HG02981 (cell line): ENCODE results near the gene ITPR2.
"Not testable (repeated sequence)": the region's sequence is repeated elsewhere in the genome, so short reads cannot be mapped to it uniquely, and the experiment has no call there.

Source experiments
- ATAC-seq: cut with Tn5 transposase; IDR thresholded peaks from one replicate; pipeline ENCODE4 v1.9.1; 2021; ENCODE audit warnings: mild to moderate bottlenecking, moderate library complexity; ENCODE audit not compliant: unreplicated experiment

The ITPR2 gene

DNA sequence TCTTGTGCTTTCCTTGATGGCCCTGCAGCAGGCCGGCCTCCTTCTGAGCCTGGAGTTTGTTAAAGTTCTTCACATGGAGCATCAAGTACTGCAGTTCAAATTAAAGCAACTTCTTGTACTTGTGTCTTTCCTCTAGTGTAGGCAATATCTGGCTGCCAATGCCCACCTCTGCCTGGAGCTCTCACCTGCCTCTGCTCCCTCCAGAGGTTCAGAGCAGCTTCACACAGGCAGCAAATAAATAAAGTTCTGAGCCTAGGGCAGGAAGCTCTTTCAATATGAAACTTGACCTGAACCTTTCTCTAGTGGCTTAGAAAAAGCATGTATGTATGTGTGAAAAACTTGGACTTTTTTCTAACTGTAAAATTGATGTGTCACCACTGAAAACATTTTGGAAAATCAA, 65.9 kb downstream of the ITPR2 start:
- no peak for ATAC-seq

DNA sequence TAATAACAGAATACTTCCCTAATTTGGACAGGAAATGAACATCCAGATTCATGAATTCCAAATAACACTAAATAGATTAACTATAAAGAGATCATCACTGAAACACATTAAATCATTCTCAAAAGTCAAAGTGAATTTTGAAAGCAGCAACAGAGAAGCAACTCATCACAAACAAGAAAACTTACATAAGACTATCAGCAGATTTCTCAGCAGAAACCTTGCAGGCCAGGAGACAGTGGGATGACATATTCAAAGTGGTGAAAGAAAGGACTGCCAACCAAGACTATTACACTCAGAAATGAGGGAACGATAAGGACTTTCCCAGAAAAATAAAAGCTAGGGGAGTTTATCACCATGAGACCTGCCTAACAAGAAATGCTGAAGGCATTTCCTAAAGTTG, 70.8 kb downstream of the ITPR2 start:
- no peak for ATAC-seq

DNA sequence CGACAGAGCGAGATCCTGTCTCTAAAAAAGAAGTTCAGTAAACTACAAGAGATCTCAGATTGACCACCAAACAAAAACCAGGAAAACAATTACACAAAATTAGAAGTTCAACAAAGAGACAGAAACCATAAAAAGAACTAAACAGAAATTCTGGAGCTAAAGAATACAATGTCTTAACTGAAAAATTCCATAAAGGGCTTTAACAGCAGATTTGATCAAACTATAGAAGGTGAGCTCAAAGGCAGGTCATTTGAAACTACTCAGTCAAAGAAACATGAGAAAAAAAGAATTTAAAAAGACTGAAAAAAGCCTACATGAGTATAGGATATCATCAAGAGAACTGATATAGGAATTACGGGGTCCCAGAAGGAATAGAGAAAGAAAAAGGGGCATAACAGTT, 71.2 kb downstream of the ITPR2 start:
- ATAC-seq: no peak

DNA sequence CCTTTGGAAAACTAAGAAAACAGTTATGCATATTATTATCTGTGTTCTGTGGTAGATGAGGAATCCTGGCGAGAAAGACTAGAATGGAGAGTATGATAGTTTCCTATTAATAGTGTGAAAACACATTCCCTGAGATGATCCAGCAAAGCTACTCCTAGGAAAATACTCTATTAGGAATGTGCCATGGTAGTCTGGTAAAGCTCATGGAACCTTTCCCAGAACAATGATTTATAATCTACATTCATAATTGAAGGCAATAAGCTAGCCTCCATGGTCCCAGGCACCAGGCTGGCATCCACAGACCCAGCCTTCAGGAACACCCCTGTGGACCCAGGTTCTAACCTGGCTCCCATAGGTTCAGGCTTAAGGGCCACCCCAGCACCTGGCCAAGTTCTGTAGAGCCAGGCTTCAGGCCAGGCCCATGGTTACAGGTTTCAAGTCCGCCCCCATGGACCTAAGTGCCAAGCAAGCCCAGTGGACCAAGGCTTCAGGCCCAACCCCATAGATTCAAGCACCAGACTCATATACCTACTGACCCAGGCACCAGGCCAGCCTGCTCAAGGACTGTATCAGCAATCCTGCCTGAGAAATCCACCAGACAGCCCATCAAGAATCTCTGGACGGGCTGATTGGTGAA, 72.2 kb downstream of the ITPR2 start:
- no peak for ATAC-seq

DNA sequence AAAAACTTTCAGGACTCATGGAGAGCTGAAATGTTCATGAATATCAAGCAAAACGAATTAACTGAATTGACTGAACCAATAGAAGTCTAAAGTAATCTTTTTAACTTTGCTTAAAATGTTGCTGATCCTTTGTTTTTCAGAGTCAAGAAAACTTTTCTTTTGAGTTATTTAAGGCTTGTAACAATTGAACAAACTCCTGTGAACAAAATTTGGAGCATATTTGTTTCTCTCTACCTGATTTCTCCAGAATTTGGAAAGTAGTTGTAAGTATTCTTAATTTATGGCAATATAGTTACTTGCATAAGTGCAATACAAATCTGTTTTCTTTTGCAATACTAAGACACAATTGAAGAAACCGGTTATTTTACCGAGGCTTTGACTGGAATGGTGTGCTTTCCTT, 77.6 kb downstream of the ITPR2 start:
- ATAC-seq: not testable (repeated sequence)

DNA sequence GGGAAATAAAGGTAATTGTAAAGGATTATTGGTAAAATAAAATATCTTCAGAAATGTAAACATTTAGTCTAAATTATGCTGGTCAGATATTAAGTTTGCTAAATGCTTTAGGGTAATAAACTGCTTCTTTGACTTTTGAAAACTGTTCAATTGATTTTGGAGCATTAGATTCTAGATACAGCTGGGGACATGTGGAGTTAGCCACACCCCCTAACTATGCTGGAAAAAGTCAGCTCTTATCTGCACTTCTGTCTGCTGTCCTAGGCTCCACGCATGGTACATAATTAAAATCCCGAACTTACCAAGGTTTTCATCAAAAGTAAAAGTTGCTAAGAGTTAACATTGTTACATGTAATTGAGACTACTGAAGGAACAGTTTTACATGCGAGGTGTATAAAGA, 78.8 kb downstream of the ITPR2 start:
- no peak for ATAC-seq

DNA sequence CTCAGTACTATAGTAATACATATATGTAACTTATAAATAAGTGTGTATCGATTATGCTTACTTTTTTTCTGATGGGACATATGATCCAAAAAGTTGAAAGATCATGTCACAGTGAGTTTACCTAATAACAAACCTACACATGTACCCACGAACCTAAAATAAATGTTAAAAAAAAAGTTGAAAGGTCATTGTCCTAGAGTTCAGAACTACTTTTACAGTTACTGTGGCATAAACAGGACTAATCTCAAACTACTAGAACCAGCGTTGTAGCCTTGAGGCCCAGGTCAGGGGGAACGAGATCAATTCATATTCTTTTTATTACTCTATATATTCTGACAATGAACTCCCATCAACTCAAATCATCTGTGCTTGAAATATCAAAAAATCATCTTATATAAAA, 81.8 kb downstream of the ITPR2 start:
- ATAC-seq: no peak

- peak; percentile 40 for ATAC-seq
Measured at GRCh38 chr12:26750531-26751175, 82.3 kb downstream of the ITPR2 start.

DNA sequence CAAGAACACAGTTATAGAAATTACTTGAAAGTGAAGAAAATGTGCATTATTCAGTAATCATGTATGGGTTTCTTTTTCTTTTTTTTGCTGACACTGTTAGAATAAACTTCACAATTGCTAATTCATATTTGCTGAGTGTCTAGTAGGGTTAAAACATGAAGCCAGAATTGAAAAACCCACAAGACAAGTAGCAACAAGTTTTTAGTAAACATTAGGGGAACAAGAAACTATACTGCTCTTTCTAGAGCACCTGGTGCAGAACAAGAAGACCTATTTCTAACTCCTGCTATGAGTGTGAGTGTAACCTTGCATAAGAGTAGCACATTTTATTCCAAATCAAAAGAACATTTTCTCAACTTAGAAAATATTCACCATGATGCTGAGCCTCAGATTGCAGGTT, 83.2 kb downstream of the ITPR2 start:
- ATAC-seq: peak; percentile 62

- ATAC-seq: peak; percentile 45
Measured at GRCh38 chr12:26748741-26749431, 84.1 kb downstream of the ITPR2 start.

GRCh38 chr12:26748412-26748740, 84.6 kb downstream of the ITPR2 start:
- ATAC-seq: peak; percentile 17

GRCh38 chr12:26746121-26746714, 86.8 kb downstream of the ITPR2 start:
- ATAC-seq: no peak

- no peak for ATAC-seq
Measured at GRCh38 chr12:26744697-26745440, 88.1 kb downstream of the ITPR2 start.

GRCh38 chr12:26744042-26744626, 88.9 kb downstream of the ITPR2 start:
- ATAC-seq: no peak

DNA sequence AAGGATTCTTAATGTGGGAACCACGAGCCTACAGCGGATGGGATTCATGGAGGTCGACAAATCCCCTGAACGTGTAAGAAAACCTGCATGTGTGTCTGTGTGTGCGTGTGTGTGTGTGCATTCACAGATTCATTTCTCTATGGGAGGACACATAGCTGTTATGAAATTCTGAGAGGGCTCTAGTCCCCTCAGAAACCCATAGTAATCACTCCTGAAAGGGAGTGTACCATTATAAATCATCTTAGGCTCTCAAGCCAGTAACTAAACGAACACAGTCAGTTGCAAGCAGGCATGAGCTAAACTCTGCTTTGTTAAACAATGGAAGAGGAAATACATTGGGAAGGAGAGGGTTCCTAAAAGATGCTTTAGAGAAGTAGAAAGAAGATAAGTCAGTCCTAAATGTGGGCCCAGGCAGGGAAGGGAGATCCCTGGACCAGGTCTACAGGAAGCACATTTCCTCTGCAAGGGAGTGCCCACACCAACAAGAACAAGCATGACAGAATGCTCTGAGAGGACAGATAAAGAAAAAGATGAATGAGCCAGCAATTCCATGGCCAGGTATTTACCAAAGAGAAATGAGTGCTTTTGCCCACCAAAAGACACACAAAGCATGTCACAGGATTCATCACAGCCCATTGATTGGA, 91.3 kb downstream of the ITPR2 start:
- no peak for ATAC-seq

DNA sequence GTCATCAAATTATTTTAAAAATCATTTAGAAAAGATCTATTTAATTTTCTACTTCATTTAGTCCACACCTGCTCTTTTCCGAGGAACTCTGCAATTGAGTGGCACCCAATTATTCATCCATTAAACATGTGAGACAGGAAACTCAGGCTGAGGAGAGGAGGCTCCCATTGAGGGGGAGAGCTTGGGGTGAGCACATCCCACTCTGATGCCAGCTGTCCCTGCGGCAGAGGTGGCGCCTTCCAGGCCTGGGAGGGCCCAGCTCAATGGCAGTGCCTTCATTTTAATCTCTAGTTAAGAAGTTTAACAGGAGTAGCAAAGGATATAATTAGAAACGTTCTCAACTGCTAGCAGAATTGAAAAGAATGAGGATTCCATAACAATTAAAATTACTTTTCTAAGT, 92.0 kb downstream of the ITPR2 start:
- no peak for ATAC-seq

DNA sequence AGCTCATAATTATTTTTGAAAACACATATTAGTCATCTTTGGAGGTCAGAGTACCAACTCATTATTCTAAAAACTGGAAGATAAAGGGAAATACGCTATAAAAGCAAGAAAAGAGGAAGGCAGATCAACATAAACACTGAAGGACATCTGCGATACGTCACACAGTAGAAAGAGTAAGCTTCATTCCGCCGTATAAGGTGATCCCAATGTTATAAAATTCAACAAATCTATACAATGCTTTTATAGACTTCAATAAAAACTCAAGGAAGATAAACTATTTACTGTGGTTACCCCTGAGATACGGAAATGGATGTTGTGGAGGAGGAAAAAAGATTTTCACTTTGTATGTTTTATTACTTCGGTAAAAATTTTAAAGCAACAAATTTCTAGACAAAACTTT, 92.6 kb downstream of the ITPR2 start:
- no peak for ATAC-seq

DNA sequence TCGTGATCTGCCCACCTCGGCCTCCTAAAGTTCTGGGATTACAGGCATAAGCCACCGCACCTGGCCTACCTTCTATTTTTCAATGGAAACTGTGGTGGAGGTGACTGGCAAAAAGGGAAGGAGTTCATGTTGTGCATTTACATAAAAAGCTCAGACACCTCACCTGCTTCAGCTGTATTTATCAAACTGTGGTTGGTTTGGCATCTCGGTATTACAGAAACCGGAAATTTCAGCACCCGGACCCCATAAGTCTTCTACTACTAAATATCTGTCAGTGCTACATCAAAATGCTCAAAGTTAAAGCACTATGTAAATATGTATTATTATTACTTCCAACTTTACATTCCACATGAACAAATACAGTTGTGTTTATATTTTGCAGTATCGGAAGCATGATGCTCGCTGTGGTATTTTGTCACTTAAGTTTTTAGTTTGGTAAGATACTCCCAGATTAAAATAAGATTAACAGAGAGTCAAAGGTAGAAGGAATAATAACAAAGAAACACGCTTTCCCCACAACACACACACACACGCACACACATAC, 95.4 kb downstream of the ITPR2 start:
- ATAC-seq: no peak

DNA sequence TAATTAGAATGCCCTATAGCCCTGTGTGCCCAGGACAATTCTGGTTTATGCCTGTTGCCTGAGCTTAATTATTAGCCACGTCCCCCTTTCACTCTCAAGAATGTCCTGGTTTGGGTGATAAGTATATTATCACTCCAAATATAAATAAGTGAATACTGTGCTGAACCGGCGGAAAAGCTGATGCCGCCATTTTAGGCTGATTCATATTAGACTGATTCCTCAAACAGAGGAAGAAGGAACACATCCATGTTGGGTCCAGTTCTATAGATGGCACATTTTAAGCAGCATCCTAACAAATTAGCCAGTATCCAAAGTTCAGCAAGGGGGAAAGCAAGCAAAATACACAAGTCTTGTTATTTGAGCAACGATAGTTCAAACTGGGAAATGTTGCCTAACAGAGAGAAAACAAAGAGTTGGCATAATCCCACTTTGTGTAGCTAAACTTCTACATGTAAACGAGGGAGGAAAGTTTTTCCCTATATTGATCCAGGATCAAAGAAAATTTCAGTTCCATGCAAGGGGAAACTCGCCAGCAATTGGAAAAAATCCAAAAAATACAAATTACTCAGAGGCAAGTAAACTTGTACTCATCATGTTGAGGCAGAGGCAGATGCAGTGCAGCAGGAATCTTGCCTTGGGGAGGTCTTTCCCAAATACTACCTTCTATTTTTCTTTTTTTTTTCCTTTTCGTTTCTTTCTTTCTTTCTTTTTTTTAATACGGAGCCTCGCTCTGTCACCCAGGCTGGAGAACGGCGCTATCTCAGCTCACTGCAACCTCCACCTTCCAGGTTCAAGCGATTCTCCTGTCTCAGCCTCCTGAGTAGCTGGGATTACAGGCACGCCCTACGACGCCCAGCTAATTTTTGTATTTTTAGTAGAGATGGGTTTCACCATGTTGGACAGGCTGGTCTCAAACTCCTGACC, 96.2 kb downstream of the ITPR2 start:
- ATAC-seq: no peak
